ENCODE results near the gene IL1F10. TPM values are rescaled to one million over a fixed set of nuclear protein-coding genes. Genes with fewer than 3 reads are reported as not detected.

The IL1F10 gene
- total RNA-seq, 6 donors from 2014 or later, result not detected

DNA sequence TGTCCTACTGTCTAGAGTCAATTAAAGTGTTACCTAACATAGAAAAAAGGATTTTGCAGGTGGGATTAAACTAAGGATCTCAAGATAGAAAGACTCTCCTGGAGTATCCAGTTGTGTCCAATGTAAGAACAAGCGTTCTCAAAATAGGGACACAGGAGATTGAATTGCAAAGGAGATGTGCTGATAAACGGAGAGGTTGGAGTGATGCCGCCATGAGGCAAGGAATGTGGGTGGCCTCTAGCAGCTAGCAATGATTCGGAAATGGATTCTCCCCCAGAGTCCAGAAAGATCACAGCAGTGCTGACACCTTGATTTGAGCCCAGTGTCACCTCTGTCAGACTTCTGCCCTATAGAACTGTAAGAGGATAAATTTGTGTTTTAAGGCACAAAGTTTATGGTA lies 35.5 kb downstream of the IL1F10 start:
- 96 to 98% methylated on average over 4 of the region's 4 CpGs for whole genome bisulfite sequencing, 2 donors
- H3K4me3 ChIP-seq, result no peak overlapping the region

DNA sequence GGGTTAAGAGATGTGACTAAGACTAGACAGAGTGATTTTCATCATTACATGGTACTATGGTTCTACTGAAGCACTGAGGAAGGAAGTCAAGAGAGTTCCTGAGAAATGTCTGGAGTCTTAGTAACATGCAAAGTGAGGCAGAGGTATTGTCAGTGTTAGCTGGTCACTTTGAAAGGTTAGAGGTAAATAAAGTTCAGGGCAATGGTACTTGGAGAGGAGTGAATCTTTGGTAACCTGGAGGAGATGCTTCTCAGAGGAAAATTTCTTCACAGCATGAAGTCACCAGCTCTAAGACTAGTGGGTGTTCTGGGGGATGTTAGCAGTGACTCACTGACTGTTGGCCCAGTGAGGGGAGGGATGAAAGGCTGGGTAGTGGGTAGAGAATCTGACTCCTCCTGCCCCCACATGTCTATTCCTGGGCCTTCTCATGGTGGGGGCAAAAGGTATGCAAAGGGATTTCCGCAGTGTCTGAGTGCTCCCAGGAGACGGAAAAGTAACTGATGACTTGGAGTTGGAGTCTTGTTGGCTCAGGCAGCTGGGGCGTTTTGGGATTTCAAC lies 36.4 kb downstream of the IL1F10 start:
- whole genome bisulfite sequencing, 2 donors, result 73 to 85% methylated on average over 3 of the region's 3 CpGs
- H3K27me3 ChIP-seq, result no peaks in the 10 kb centered on the region
- H3K36me3 ChIP-seq, result no peaks in the 10 kb centered on the region
- DNase-seq (no peak), ATAC-seq (ENCODE audit: low FRiP score in 2 of 2) (no peak)
- no peak overlapping the region for H3K27ac ChIP-seq
- H3K4me1 ChIP-seq, result no peaks in the 10 kb centered on the region
- no peak overlapping the region for H3K4me3 ChIP-seq
- TF ChIP-seq POLR2A (IDR thresholded peaks at IDR 0.05) (no peak), EP300 (IDR thresholded peaks at IDR 0.05) (no peak), POLR2AphosphoS5 (IDR thresholded peaks at IDR 0.05) (no peak)
- TF ChIP-seq, protein P1, sequence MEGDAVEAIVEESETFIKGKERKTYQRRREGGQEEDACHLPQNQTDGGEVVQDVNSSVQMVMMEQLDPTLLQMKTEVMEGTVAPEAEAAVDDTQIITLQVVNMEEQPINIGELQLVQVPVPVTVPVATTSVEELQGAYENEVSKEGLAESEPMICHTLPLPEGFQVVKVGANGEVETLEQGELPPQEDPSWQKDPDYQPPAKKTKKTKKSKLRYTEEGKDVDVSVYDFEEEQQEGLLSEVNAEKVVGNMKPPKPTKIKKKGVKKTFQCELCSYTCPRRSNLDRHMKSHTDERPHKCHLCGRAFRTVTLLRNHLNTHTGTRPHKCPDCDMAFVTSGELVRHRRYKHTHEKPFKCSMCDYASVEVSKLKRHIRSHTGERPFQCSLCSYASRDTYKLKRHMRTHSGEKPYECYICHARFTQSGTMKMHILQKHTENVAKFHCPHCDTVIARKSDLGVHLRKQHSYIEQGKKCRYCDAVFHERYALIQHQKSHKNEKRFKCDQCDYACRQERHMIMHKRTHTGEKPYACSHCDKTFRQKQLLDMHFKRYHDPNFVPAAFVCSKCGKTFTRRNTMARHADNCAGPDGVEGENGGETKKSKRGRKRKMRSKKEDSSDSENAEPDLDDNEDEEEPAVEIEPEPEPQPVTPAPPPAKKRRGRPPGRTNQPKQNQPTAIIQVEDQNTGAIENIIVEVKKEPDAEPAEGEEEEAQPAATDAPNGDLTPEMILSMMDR (IDR thresholded peaks at IDR 0.05), result no peak
- H3K9me3 ChIP-seq, result no peaks in the 10 kb centered on the region

More for the DNA sequence above, 35.5 kb downstream of the IL1F10 start:
- no peaks in the 10 kb centered on the region for H3K4me1 ChIP-seq
- no peaks in the 10 kb centered on the region for H3K9me3 ChIP-seq
- no peak for ATAC-seq (ENCODE audit: low FRiP score in 2 of 2)
- DNase-seq, result no peak
- H3K27ac ChIP-seq, result no peak overlapping the region
- H3K36me3 ChIP-seq, result no peaks in the 10 kb centered on the region
- H3K27me3 ChIP-seq, result no peaks in the 10 kb centered on the region
- no peak for TF ChIP-seq POLR2A (IDR thresholded peaks at IDR 0.05)
- TF ChIP-seq POLR2AphosphoS5 (IDR thresholded peaks at IDR 0.05), result no peak
- no peak for TF ChIP-seq EP300 (IDR thresholded peaks at IDR 0.05)
- TF ChIP-seq, protein P1 (IDR thresholded peaks at IDR 0.05), result no peak

DNA sequence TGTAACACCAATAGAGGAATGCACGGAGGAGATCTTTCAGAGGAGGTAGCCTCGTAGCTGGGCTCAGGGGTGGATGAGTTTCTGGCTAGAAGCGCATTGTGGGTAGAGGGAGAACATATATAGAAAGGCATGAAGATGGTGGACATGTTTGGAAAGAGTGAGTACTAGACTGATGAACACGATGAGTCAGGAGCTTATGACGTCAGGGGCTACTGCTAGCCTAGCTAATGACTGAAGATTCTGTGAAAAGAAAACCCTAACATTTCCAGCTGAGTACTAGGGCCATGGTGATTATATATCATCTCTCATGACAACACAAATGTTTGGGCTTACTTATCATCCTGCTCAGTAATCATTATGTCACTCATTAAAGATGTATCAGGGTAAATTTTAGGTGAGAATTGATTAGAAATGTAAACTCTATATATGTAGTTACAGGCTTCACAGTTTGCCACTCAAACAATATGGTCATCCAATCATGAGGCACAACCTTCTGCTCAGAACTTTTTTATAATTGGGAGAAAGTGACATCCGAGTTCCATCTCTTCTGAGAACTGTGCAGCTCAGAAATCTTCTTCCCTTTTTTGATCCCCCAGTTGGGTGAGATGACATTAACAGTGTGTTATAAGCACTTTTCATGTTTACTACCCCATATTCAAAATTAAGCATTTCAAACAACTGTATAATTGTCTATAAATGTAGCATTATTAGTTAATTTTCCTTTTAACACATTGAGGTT lies 37.4 kb downstream of the IL1F10 start:
- 77 to 79% methylated on average over 6 of the region's 6 CpGs for WGBS, 2 donors
- Histone ChIP-seq H3K4me1 (no peaks in the 10 kb centered on the region), H3K27ac (no peak overlapping the region), H3K4me3 (no peak overlapping the region), H3K9me3 (no peaks in the 10 kb centered on the region), H3K27me3 (no peaks in the 10 kb centered on the region), H3K36me3 (no peaks in the 10 kb centered on the region)
- TF ChIP-seq POLR2A (IDR thresholded peaks at IDR 0.05), result no peak
- TF ChIP-seq, protein P1 (IDR thresholded peaks at IDR 0.05), result no peak
- TF ChIP-seq POLR2AphosphoS5 (IDR thresholded peaks at IDR 0.05), result no peak
- no peak for TF ChIP-seq EP300 (IDR thresholded peaks at IDR 0.05)
- ATAC-seq (ENCODE audit: low FRiP score in 2 of 2), result no peak
- no peak for DNase-seq

DNA sequence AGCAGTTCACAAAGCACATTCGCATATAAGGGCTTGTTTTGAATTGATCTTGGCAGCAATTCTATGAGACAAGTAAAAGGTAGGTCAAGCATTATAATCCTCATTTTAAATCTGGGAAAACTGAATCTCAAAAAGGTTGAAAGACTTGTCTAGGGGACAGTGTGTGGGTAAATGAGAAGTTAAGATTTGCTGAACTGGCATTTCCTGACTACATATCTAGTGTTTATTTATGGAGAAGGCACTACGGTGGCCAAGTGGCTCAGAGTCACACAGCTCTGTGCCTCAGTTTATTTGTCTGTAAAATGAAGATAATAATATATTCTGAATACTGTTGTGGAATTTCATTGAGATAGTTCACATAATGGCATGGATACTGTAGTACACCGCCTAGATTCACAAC lies 43.4 kb downstream of the IL1F10 start:
- Histone ChIP-seq H3K27ac (no peak overlapping the region), H3K27me3 (no peaks in the 10 kb centered on the region), H3K4me1 (peaks cover 0 to 3% (median 1%) of the 10 kb centered on the region in 4 donors), H3K4me3 (no peak overlapping the region), H3K9me3 (no peaks in the 10 kb centered on the region), H3K36me3 (no peaks in the 10 kb centered on the region)
- ATAC-seq (ENCODE audit: low FRiP score in 2 of 2) (no peak), DNase-seq (no peak)
- WGBS, 2 donors, result 60 to 67% methylated on average over 3 of the region's 3 CpGs
- TF ChIP-seq POLR2AphosphoS5 (IDR thresholded peaks at IDR 0.05) (no peak), POLR2A (IDR thresholded peaks at IDR 0.05) (no peak), EP300 (IDR thresholded peaks at IDR 0.05) (no peak)
- TF ChIP-seq, protein P1 (IDR thresholded peaks at IDR 0.05), result no peak
